ENCODE measurements around the gene CBX8. TPM values are rescaled to one million over a fixed set of nuclear protein-coding genes. Genes with fewer than 3 reads are reported as not detected.
A peak's percentile ranks its signal among the peaks of the same experiment; 100 is the strongest.

Gene CBX8
- total and polyA plus RNA-seq, 7 donors: 0.28 to 5.6 (median 1.8) TPM

- Histone ChIP-seq H3K36me3 (no peaks in the 10 kb centered on the region), H3K27me3 (peaks cover 90 to 100% (median 99%) of the 10 kb centered on the region in 3 donors), H3K4me3 (no peak overlapping the region), H3K27ac (no peak overlapping the region), H3K4me1 (peaks cover 0 to 59% (median 39%) of the 10 kb centered on the region in 4 donors), H3K9me3 (no peaks in the 10 kb centered on the region)
- TF ChIP-seq EP300 (IDR thresholded peaks at IDR 0.05) (no peak), POLR2A (IDR thresholded peaks at IDR 0.05) (no peak), CTCF (IDR thresholded peaks at IDR 0.05) (no peak)
- intact Hi-C loops (cut with DNase I): no loop called here
- 8 to 9% methylated on average over 57 of the region's 57 CpGs for WGBS, 2 donors
- no peak for DNase-seq
Observed at GRCh38 chr17:79802736-79803420, 6.0 kb upstream of the CBX8 start.

GRCh38 chr17:79802039-79802735 lies 5.3 kb upstream of the CBX8 start:
- H3K4me1 ChIP-seq: peaks cover 0 to 65% (median 44%) of the 10 kb centered on the region in 4 donors

GRCh38 chr17:79801156-79802038 lies 4.5 kb upstream of the CBX8 start:
- TF ChIP-seq CTCF (IDR thresholded peaks at IDR 0.05) (no peak), POLR2AphosphoS5 (IDR thresholded peaks at IDR 0.05) (peak in 1 of 4 donors; percentile 4)
- Histone ChIP-seq H3K36me3 (no peaks in the 10 kb centered on the region), H3K4me1 (peaks cover 0 to 69% (median 46%) of the 10 kb centered on the region in 4 donors), H3K27me3 (peaks cover 86 to 89% (median 87%) of the 10 kb centered on the region in 3 donors), H3K4me3 (no peak overlapping the region), H3K27ac (no peak overlapping the region), H3K9me3 (no peaks in the 10 kb centered on the region)
- no peak for DNase-seq
- intact Hi-C loops (cut with DNase I): no loop called here
- 6% methylated on average over 52 of the region's 52 CpGs for WGBS, 2 donors

More at GRCh38 chr17:79802039-79802735, 5.3 kb upstream of the CBX8 start:
- H3K9me3 ChIP-seq: no peaks in the 10 kb centered on the region
- H3K27ac ChIP-seq: no peak overlapping the region
- no peak for DNase-seq
- WGBS, 2 donors: 14 to 15% methylated on average over 11 of the region's 11 CpGs
- no peaks in the 10 kb centered on the region for H3K36me3 ChIP-seq
- no peak overlapping the region for H3K4me3 ChIP-seq
- H3K27me3 ChIP-seq: peaks cover 89 to 97% (median 94%) of the 10 kb centered on the region in 3 donors
- TF ChIP-seq POLR2AphosphoS5 (IDR thresholded peaks at IDR 0.05) (no peak), EP300 (IDR thresholded peaks at IDR 0.05) (no peak), CTCF (IDR thresholded peaks at IDR 0.05) (no peak)
- intact Hi-C loops (cut with DNase I): no loop called here

GRCh38 chr17:79800325-79801155 lies 3.7 kb upstream of the CBX8 start:
- H3K4me3 ChIP-seq: no peak overlapping the region
- no peak for DNase-seq

More at GRCh38 chr17:79800325-79801155, 3.7 kb upstream of the CBX8 start:
- no peak overlapping the region for H3K27ac ChIP-seq
- peaks cover 0 to 76% (median 52%) of the 10 kb centered on the region in 4 donors for H3K4me1 ChIP-seq
- WGBS, 2 donors: 1 to 2% methylated on average over 44 of the region's 44 CpGs
- H3K36me3 ChIP-seq: no peaks in the 10 kb centered on the region
- intact Hi-C loops (cut with DNase I): no loop called here
- TF ChIP-seq POLR2A (IDR thresholded peaks at IDR 0.05) (no peak), POLR2AphosphoS5 (IDR thresholded peaks at IDR 0.05) (peak in 1 of 4 donors; percentile 5)
- H3K9me3 ChIP-seq: no peaks in the 10 kb centered on the region
- peaks cover 78 to 81% (median 79%) of the 10 kb centered on the region in 3 donors for H3K27me3 ChIP-seq

Data from sigmoid colon (tissue), 7 donors.